Measurements from ENCODE around the gene TM2D3. TPM values are rescaled to one million over a fixed set of nuclear protein-coding genes. Genes with fewer than 3 reads are reported as not detected.

TM2D3 gene
- total and polyA plus RNA-seq, 2 donors (not counting 1 experiment from before 2014, with no cell fraction given): 35.5 to 63.5 TPM

GRCh38 chr15:101692801-101693598, 40.8 kb upstream of the TM2D3 start:
- peaks cover 14% of the 10 kb centered on the region for H3K4me1 Mint-ChIP-seq

More at GRCh38 chr15:101692801-101693598, 40.8 kb upstream of the TM2D3 start:
- no peak for DNase-seq
- WGBS (ENCODE audit: insufficient coverage): 29% methylated on average over 1 of the region's 4 CpGs
- H3K9me3 ChIP-seq (ENCODE audit: control extremely low read depth in 1 of 3, control insufficient read depth in 2 of 3, insufficient read depth in 1 of 3, low read length in 2 of 3): peaks cover 0 to 3% (median 0%) of the 10 kb centered on the region in 3 donors
- H3K4me3 ChIP-seq (ENCODE audit: control extremely low read depth in 1 of 5, extremely low read depth in 1 of 5, insufficient read depth in 1 of 5, low read depth in 2 of 5, low read length in 4 of 5): no peak overlapping the region
- intact Hi-C loops (cut with micrococcal nuclease): no loop called here
- H3K4me2 ChIP-seq (replicated peaks; ENCODE audit: low read depth, low read length, poor library complexity, severe bottlenecking): no peak overlapping the region
- H4K20me1 ChIP-seq (ENCODE audit: control insufficient read depth, insufficient read depth, low read length, poor library complexity, severe bottlenecking): no peaks in the 10 kb centered on the region
- Mint-ChIP-seq H3K9me3 (ENCODE audit: insufficient read depth) (no peaks in the 10 kb centered on the region), H3K27ac (no peak overlapping the region), H3K4me3 (no peak overlapping the region), H3K27me3 (no peaks in the 10 kb centered on the region)
- H3K4me1 ChIP-seq (ENCODE audit: control insufficient read depth in 2 of 2, insufficient read depth in 2 of 2, low read length in 2 of 2): no peaks in the 10 kb centered on the region
- ChIA-PET POLR2A (no interaction called here), CTCF (no interaction called here)
- TF ChIP-seq EZH2 (IDR thresholded peaks at IDR 0.05; ENCODE audit: borderline replicate concordance, insufficient read depth, low read depth, low read length, poor library complexity, severe bottlenecking): no peak
- TF ChIP-seq CTCF (IDR thresholded peaks at IDR 0.05): no peak
- no peak overlapping the region for H3K9ac ChIP-seq (ENCODE audit: low read length)
- ATAC-seq (ENCODE audit: low read depth): no peak
- H3K79me2 ChIP-seq (ENCODE audit: control insufficient read depth, insufficient read depth, low read length): no peaks in the 10 kb centered on the region
- H3K36me3 ChIP-seq (replicated peaks in 1 of 2; ENCODE audit: control extremely low read depth in 1 of 2, control insufficient read depth in 1 of 2, extremely low read depth in 1 of 2, insufficient read depth in 2 of 2, low read length in 1 of 2): peaks cover 0 to 44% of the 10 kb centered on the region in 2 experiments
- H3K27ac ChIP-seq (ENCODE audit: low read length in 2 of 2): no peak overlapping the region
- H2AFZ ChIP-seq (ENCODE audit: insufficient read depth, low read depth, low read length, poor library complexity, severe bottlenecking): no peak overlapping the region
- H3K27me3 ChIP-seq (replicated peaks in 1 of 4; ENCODE audit: control extremely low read depth in 1 of 4, control insufficient read depth in 3 of 4, insufficient read depth in 4 of 4, low read length in 3 of 4): no peaks in the 10 kb centered on the region

All from B cell (primary cell).